OCI-LY3 (cell line): Measurements from ENCODE around the gene PDZD7.

Source experiments
- H2AFZ ChIP-seq: fragments of 200-600, 300-600 bp; shearing (Covaris generic); 2 replicates; pipeline ENCODE4 v1.6.0; 2014; ENCODE audit warnings: antibody characterized with exemption, low read depth, low read length
- H3K27ac ChIP-seq: fragments of 200-600, 300-600 bp; sonication (generic); 2 replicates; pipeline ENCODE4 v1.5.1; 2014; ENCODE audit warnings: mild to moderate bottlenecking, low read length, moderate library complexity, mixed read lengths
- H3K27me3 ChIP-seq: fragments of 200-600, 300-600 bp; sonication (generic); 2 replicates; pipeline ENCODE4 v1.6.1; 2014; ENCODE audit warnings: low read depth, low read length, mixed read lengths
- H3K36me3 ChIP-seq: fragments of 200-600, 300-600 bp; sonication (generic); replicated peaks from 2 replicates; pipeline ENCODE3; 2014; ENCODE audit warnings: low read depth, low read length, mixed read lengths
- H3K4me1 ChIP-seq: fragments of 300-600, 200-600 bp; sonication (generic); 2 replicates; pipeline ENCODE4 v1.6.1; 2014; ENCODE audit warnings: low read length, mixed read lengths
- H3K4me2 ChIP-seq: fragments of 200-600, 300-600 bp; sonication (generic); 2 replicates; pipeline ENCODE4 v1.6.1; 2014; ENCODE audit warnings: low read length, mixed read lengths
- H3K4me3 ChIP-seq: fragments of 300-600, 200-600 bp; sonication (generic); 2 replicates; pipeline ENCODE4 v1.5.1; 2014; ENCODE audit warnings: antibody characterized with exemption, mild to moderate bottlenecking, low read length, moderate library complexity
- H3K79me2 ChIP-seq: fragments of 300-600, 200-600 bp; shearing (Covaris generic); 2 replicates; pipeline ENCODE4 v1.6.1; 2014; ENCODE audit warnings: mild to moderate bottlenecking, low read length, mixed read lengths
- H3K9ac ChIP-seq: fragments of 300-600, 200-600 bp; shearing (Covaris generic); 2 replicates; pipeline ENCODE4 v1.6.0; 2014; ENCODE audit warnings: mild to moderate bottlenecking, low read length, moderate library complexity
- H3K9me3 ChIP-seq: fragments of 200-600, 300-600 bp; shearing (Covaris generic); 2 replicates; pipeline ENCODE4 v1.6.1; 2014; ENCODE audit warnings: low read length, mixed read lengths; ENCODE audit not compliant: insufficient read depth
- H4K20me1 ChIP-seq: fragments of 200-600, 300-600 bp; sonication (generic); 2 replicates; pipeline ENCODE4 v1.6.1; 2016; ENCODE audit warnings: low read length, mixed read lengths; ENCODE audit not compliant: insufficient read depth
- CTCF ChIP-seq: fragments of 200-600, 300-600 bp; sonication (generic); IDR thresholded peaks from 2 replicates; pipeline ENCODE4 v1.5.1; 2014; ENCODE audit warnings: antibody characterized with exemption, low read length, low read depth
- EZH2phosphoT487 ChIP-seq: fragments of 200-600 bp; shearing (Covaris generic); IDR thresholded peaks from 2 replicates; pipeline ENCODE4 v1.6.1; 2018; ENCODE audit warnings: antibody characterized with exemption, mixed run types, low read depth

Gene PDZD7

GRCh38 chr10:101066146-101066895 is 35.4 kb upstream of the PDZD7 start:
- no peaks in the 10 kb centered on the region for H3K36me3 ChIP-seq
- peak overlapping the region; percentile 51 for H3K9ac ChIP-seq
- H3K9me3 ChIP-seq = no peaks in the 10 kb centered on the region
- H3K4me1 ChIP-seq = peaks cover 35% of the 10 kb centered on the region
- no peaks in the 10 kb centered on the region for H3K79me2 ChIP-seq
- no peak for TF ChIP-seq EZH2phosphoT487
- peak; percentile 49 for TF ChIP-seq CTCF
- no peak overlapping the region for H3K27ac ChIP-seq
- no peaks in the 10 kb centered on the region for H4K20me1 ChIP-seq
- H2AFZ ChIP-seq = no peak overlapping the region
- H3K27me3 ChIP-seq = no peaks in the 10 kb centered on the region; the same call in 1 of the 2 replicates
- peak overlapping the region; percentile 95 for H3K4me2 ChIP-seq
- peak overlapping the region; percentile 82 for H3K4me3 ChIP-seq

GRCh38 chr10:101065481-101066145 is 34.7 kb upstream of the PDZD7 start:
- H3K4me2 ChIP-seq = peak overlapping the region; percentile 95
- H2AFZ ChIP-seq = no peak overlapping the region
- peaks cover 29% of the 10 kb centered on the region for H3K4me1 ChIP-seq
- no peak overlapping the region for H3K9ac ChIP-seq
- peak overlapping the region; percentile 82 for H3K4me3 ChIP-seq
- no peaks in the 10 kb centered on the region for H3K36me3 ChIP-seq
- no peaks in the 10 kb centered on the region; the same call in 1 of the 2 replicates for H3K27me3 ChIP-seq
- no peak overlapping the region for H3K27ac ChIP-seq
- no peak for TF ChIP-seq EZH2phosphoT487
- no peak for TF ChIP-seq CTCF
- H3K79me2 ChIP-seq = no peaks in the 10 kb centered on the region
- H4K20me1 ChIP-seq = no peaks in the 10 kb centered on the region
- no peaks in the 10 kb centered on the region for H3K9me3 ChIP-seq

GRCh38 chr10:101064415-101065030 is 33.6 kb upstream of the PDZD7 start:
- H3K9ac ChIP-seq = no peak overlapping the region
- TF ChIP-seq CTCF = no peak
- no peak for TF ChIP-seq EZH2phosphoT487
- no peaks in the 10 kb centered on the region for H3K9me3 ChIP-seq
- peaks cover 33% of the 10 kb centered on the region for H3K4me1 ChIP-seq
- H3K79me2 ChIP-seq = peaks cover 8% of the 10 kb centered on the region
- no peaks in the 10 kb centered on the region for H3K36me3 ChIP-seq
- H3K27ac ChIP-seq = no peak overlapping the region
- no peak overlapping the region for H2AFZ ChIP-seq
- H4K20me1 ChIP-seq = no peaks in the 10 kb centered on the region; the same call in 1 of the 2 replicates
- H3K4me2 ChIP-seq = no peak overlapping the region
- no peaks in the 10 kb centered on the region; the same call in 1 of the 2 replicates for H3K27me3 ChIP-seq
- no peak overlapping the region for H3K4me3 ChIP-seq
